ENCODE results near the gene ARHGAP12. TPM values are rescaled to one million over a fixed set of nuclear protein-coding genes. Genes with fewer than 3 reads are reported as not detected.

Gene ARHGAP12
- total RNA-seq, 1 experiment from 2014 or later = 39.5 TPM

DNA sequence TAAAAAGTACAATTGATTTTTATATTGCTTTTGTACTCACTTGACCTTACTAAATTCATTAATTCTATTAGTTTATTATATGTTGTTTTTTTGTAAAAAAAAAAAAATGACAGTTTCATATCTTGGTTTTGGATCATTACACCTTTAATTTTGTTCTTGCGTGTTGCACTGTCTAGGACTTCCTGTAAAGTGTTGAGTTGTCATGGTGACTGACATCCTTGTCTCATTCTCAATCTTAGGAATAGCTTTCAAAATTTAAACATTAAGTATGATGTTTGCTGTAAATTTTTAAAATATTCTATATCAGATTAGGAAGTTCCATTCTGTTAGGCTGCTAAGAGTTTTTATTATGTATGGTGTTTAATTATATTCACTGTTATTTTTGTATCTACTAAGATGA, 139.1 kb downstream of the ARHGAP12 start:
- Mint-ChIP-seq H3K4me3 (no peak overlapping the region), H3K27me3 (ENCODE audit: low read depth) (no peaks in the 10 kb centered on the region), H3K9me3 (peaks cover 17% of the 10 kb centered on the region), H3K36me3 (peaks cover 6% of the 10 kb centered on the region), H3K4me1 (no peaks in the 10 kb centered on the region), H3K27ac (no peak overlapping the region)
- ChIA-PET POLR2A (no interaction called here), CTCF (no interaction called here)
- DNase-seq (ENCODE audit: low spot score) (no peak), ATAC-seq (no peak)
- TF ChIP-seq SMAD3 (CRISPR knock-in tag; IDR thresholded peaks at IDR 0.05; ENCODE audit: borderline replicate concordance) (no peak), FOXP4 (CRISPR knock-in tag; IDR thresholded peaks at IDR 0.05) (no peak), ZNF396 (CRISPR knock-in tag; IDR thresholded peaks at IDR 0.05; ENCODE audit: borderline replicate concordance) (no peak), USF1 (CRISPR knock-in tag; IDR thresholded peaks at IDR 0.05) (no peak), E2F5 (CRISPR knock-in tag; IDR thresholded peaks at IDR 0.05) (no peak), MXD4 (CRISPR knock-in tag; IDR thresholded peaks at IDR 0.05; ENCODE audit: borderline replicate concordance) (no peak), ZNF423 (CRISPR knock-in tag; IDR thresholded peaks at IDR 0.05) (no peak), ZNF671 (CRISPR knock-in tag; IDR thresholded peaks at IDR 0.05) (no peak), PRRX2 (CRISPR knock-in tag; IDR thresholded peaks at IDR 0.05) (no peak), PREB (CRISPR knock-in tag; IDR thresholded peaks at IDR 0.05; ENCODE audit: borderline replicate concordance) (no peak), CBFB (CRISPR knock-in tag; IDR thresholded peaks at IDR 0.05; ENCODE audit: low read depth) (no peak), AR (CRISPR knock-in tag; IDR thresholded peaks at IDR 0.05) (no peak), ZNF219 (CRISPR knock-in tag; IDR thresholded peaks at IDR 0.05; ENCODE audit: borderline replicate concordance) (no peak), ZNF317 (CRISPR knock-in tag; IDR thresholded peaks at IDR 0.05; ENCODE audit: borderline replicate concordance, low read depth) (no peak), TP53 (CRISPR knock-in tag; IDR thresholded peaks at IDR 0.05) (no peak), MLX (CRISPR knock-in tag; IDR thresholded peaks at IDR 0.05) (no peak), KAT7 (CRISPR knock-in tag; IDR thresholded peaks at IDR 0.05; ENCODE audit: borderline replicate concordance) (no peak)
- TF ChIP-seq, protein P1, sequence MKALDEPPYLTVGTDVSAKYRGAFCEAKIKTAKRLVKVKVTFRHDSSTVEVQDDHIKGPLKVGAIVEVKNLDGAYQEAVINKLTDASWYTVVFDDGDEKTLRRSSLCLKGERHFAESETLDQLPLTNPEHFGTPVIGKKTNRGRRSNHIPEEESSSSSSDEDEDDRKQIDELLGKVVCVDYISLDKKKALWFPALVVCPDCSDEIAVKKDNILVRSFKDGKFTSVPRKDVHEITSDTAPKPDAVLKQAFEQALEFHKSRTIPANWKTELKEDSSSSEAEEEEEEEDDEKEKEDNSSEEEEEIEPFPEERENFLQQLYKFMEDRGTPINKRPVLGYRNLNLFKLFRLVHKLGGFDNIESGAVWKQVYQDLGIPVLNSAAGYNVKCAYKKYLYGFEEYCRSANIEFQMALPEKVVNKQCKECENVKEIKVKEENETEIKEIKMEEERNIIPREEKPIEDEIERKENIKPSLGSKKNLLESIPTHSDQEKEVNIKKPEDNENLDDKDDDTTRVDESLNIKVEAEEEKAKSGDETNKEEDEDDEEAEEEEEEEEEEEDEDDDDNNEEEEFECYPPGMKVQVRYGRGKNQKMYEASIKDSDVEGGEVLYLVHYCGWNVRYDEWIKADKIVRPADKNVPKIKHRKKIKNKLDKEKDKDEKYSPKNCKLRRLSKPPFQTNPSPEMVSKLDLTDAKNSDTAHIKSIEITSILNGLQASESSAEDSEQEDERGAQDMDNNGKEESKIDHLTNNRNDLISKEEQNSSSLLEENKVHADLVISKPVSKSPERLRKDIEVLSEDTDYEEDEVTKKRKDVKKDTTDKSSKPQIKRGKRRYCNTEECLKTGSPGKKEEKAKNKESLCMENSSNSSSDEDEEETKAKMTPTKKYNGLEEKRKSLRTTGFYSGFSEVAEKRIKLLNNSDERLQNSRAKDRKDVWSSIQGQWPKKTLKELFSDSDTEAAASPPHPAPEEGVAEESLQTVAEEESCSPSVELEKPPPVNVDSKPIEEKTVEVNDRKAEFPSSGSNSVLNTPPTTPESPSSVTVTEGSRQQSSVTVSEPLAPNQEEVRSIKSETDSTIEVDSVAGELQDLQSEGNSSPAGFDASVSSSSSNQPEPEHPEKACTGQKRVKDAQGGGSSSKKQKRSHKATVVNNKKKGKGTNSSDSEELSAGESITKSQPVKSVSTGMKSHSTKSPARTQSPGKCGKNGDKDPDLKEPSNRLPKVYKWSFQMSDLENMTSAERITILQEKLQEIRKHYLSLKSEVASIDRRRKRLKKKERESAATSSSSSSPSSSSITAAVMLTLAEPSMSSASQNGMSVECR (CRISPR knock-in tag; IDR thresholded peaks at IDR 0.05; ENCODE audit: borderline replicate concordance) = no peak
- TF ChIP-seq, protein P2, sequence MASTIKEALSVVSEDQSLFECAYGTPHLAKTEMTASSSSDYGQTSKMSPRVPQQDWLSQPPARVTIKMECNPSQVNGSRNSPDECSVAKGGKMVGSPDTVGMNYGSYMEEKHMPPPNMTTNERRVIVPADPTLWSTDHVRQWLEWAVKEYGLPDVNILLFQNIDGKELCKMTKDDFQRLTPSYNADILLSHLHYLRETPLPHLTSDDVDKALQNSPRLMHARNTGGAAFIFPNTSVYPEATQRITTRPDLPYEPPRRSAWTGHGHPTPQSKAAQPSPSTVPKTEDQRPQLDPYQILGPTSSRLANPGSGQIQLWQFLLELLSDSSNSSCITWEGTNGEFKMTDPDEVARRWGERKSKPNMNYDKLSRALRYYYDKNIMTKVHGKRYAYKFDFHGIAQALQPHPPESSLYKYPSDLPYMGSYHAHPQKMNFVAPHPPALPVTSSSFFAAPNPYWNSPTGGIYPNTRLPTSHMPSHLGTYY (CRISPR knock-in tag; IDR thresholded peaks at IDR 0.05) = no peak
- TF ChIP-seq, protein P3, sequence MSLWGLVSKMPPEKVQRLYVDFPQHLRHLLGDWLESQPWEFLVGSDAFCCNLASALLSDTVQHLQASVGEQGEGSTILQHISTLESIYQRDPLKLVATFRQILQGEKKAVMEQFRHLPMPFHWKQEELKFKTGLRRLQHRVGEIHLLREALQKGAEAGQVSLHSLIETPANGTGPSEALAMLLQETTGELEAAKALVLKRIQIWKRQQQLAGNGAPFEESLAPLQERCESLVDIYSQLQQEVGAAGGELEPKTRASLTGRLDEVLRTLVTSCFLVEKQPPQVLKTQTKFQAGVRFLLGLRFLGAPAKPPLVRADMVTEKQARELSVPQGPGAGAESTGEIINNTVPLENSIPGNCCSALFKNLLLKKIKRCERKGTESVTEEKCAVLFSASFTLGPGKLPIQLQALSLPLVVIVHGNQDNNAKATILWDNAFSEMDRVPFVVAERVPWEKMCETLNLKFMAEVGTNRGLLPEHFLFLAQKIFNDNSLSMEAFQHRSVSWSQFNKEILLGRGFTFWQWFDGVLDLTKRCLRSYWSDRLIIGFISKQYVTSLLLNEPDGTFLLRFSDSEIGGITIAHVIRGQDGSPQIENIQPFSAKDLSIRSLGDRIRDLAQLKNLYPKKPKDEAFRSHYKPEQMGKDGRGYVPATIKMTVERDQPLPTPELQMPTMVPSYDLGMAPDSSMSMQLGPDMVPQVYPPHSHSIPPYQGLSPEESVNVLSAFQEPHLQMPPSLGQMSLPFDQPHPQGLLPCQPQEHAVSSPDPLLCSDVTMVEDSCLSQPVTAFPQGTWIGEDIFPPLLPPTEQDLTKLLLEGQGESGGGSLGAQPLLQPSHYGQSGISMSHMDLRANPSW (CRISPR knock-in tag; conservative IDR thresholded peaks at IDR 0.05; ENCODE audit: low read depth) = no peak
